GM12892 (cell line): Measurements from ENCODE around the gene AP3D1.

Experiments
- POLR2A ChIP-seq: IDR thresholded peaks from 2 replicates; pipeline ENCODE4 v1.6.1; 2011; ENCODE audit warnings: low read depth, low read length, control low read depth
- POLR2AphosphoS5 ChIP-seq: IDR thresholded peaks from 2 replicates; pipeline ENCODE4 v1.6.1; 2011; ENCODE audit warnings: low read depth, low read length, control low read depth

GRCh38 chr19:2180114-2180513 is 28.7 kb upstream of the AP3D1 start:
- no peak for TF ChIP-seq POLR2A
- TF ChIP-seq POLR2AphosphoS5: no peak
